ENCODE data around the gene CUL3. TPM values are rescaled to one million over a fixed set of nuclear protein-coding genes. Genes with fewer than 3 reads are reported as not detected.

Gene CUL3
- total RNA-seq, 2 donors from 2014 or later, result 26.5 to 33.3 TPM

- H3K9me3 ChIP-seq, result no peaks in the 10 kb centered on the region
- WGBS, 2 donors, result 78 to 94% methylated on average over 2 of the region's 2 CpGs
Measured at GRCh38 chr2:224601923-224602322, 16.8 kb upstream of the CUL3 start.

GRCh38 chr2:224598678-224599077 lies 13.5 kb upstream of the CUL3 start:
- Histone ChIP-seq H3K36me3 (replicated peaks in 1 of 2; ENCODE audit: insufficient read depth in 1 of 2, low read depth in 2 of 2) (no peaks in the 10 kb centered on the region), H3K4me3 (no peak overlapping the region), H3K4me1 (no peaks in the 10 kb centered on the region), H3K27ac (no peak overlapping the region), H3K27me3 (no peaks in the 10 kb centered on the region), H3K9me3 (no peaks in the 10 kb centered on the region)
- WGBS, 2 donors, result 69 to 80% methylated on average over 2 of the region's 2 CpGs
- TF ChIP-seq CTCF (IDR thresholded peaks at IDR 0.05), result no peak
- no peak for TF ChIP-seq POLR2A (IDR thresholded peaks at IDR 0.05)
- intact Hi-C loops (cut with DNase I), result no loop called here
- ATAC-seq (no peak), DNase-seq (no peak)

More at GRCh38 chr2:224601923-224602322, 16.8 kb upstream of the CUL3 start:
- no peaks in the 10 kb centered on the region for H3K36me3 ChIP-seq (replicated peaks in 1 of 2; ENCODE audit: insufficient read depth in 1 of 2, low read depth in 2 of 2)
- no peak overlapping the region for H3K4me3 ChIP-seq
- TF ChIP-seq CTCF (IDR thresholded peaks at IDR 0.05) (no peak), POLR2A (IDR thresholded peaks at IDR 0.05) (no peak)
- H3K27me3 ChIP-seq, result no peaks in the 10 kb centered on the region
- H3K27ac ChIP-seq, result no peak overlapping the region
- ATAC-seq, result no peak
- intact Hi-C loops (cut with DNase I), result no loop called here
- DNase-seq, result no peak
- no peaks in the 10 kb centered on the region for H3K4me1 ChIP-seq

GRCh38 chr2:224596289-224596688 lies 11.1 kb upstream of the CUL3 start:
- no peaks in the 10 kb centered on the region for H3K27me3 ChIP-seq
- WGBS, 2 donors, result 89 to 97% methylated on average over 2 of the region's 2 CpGs
- no peaks in the 10 kb centered on the region for H3K36me3 ChIP-seq (replicated peaks in 1 of 2; ENCODE audit: insufficient read depth in 1 of 2, low read depth in 2 of 2)
- H3K27ac ChIP-seq, result no peak overlapping the region
- TF ChIP-seq POLR2A (IDR thresholded peaks at IDR 0.05) (no peak), CTCF (IDR thresholded peaks at IDR 0.05) (no peak)
- intact Hi-C loops (cut with DNase I), result no loop called here
- no peak overlapping the region for H3K4me3 ChIP-seq
- H3K4me1 ChIP-seq, result no peaks in the 10 kb centered on the region
- ATAC-seq, result no peak
- DNase-seq, result no peak
- H3K9me3 ChIP-seq, result no peaks in the 10 kb centered on the region

- Histone ChIP-seq H3K4me3 (no peak overlapping the region), H3K36me3 (replicated peaks in 1 of 2; ENCODE audit: insufficient read depth in 1 of 2, low read depth in 2 of 2) (no peaks in the 10 kb centered on the region), H3K27ac (no peak overlapping the region), H3K4me1 (no peaks in the 10 kb centered on the region), H3K27me3 (no peaks in the 10 kb centered on the region), H3K9me3 (no peaks in the 10 kb centered on the region)
- DNase-seq (no peak), ATAC-seq (no peak)
- intact Hi-C loops (cut with DNase I), result no loop called here
- WGBS, 2 donors, result 79 to 91% methylated on average over 4 of the region's 4 CpGs
- TF ChIP-seq CTCF (IDR thresholded peaks at IDR 0.05) (no peak), POLR2A (IDR thresholded peaks at IDR 0.05) (no peak)
Measured at GRCh38 chr2:224595518-224595917, 10.4 kb upstream of the CUL3 start.

- Histone ChIP-seq H3K9me3 (no peaks in the 10 kb centered on the region), H3K4me3 (no peak overlapping the region), H3K36me3 (replicated peaks in 1 of 2; ENCODE audit: insufficient read depth in 1 of 2, low read depth in 2 of 2) (no peaks in the 10 kb centered on the region), H3K27me3 (no peaks in the 10 kb centered on the region), H3K4me1 (no peaks in the 10 kb centered on the region), H3K27ac (no peak overlapping the region)
- TF ChIP-seq POLR2A (IDR thresholded peaks at IDR 0.05), result no peak
- TF ChIP-seq CTCF (IDR thresholded peaks at IDR 0.05), result no peak
- intact Hi-C loops (cut with DNase I), result no loop called here
- DNase-seq (no peak), ATAC-seq (no peak)
- 65 to 71% methylated on average over 3 to 5 of the region's 5 CpGs for WGBS, 2 donors
Measured at GRCh38 chr2:224594840-224595239, 9.7 kb upstream of the CUL3 start.

All from body of pancreas (tissue), 4 donors.